ENCODE data around the gene DAND5.

DNA sequence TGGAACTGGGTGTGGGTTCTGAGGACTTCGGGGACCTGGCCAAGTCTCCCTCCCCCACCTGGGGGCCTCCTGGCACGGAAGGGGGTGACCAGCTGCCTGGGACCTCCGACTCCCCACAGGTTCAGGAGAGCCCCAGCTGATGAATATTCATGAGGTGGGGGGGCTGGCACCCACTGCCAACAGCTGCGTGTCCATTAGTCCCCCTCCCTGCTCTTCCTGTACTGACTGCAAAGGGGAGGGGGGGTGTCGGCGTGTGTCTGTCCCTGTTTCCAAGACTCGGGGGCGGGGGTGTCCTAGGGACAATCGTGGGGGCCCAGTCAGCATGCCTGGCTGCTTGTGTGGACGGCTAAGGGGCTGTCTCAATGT lies 15.3 kb downstream of the DAND5 start:
- TF ChIP-seq, protein P1, sequence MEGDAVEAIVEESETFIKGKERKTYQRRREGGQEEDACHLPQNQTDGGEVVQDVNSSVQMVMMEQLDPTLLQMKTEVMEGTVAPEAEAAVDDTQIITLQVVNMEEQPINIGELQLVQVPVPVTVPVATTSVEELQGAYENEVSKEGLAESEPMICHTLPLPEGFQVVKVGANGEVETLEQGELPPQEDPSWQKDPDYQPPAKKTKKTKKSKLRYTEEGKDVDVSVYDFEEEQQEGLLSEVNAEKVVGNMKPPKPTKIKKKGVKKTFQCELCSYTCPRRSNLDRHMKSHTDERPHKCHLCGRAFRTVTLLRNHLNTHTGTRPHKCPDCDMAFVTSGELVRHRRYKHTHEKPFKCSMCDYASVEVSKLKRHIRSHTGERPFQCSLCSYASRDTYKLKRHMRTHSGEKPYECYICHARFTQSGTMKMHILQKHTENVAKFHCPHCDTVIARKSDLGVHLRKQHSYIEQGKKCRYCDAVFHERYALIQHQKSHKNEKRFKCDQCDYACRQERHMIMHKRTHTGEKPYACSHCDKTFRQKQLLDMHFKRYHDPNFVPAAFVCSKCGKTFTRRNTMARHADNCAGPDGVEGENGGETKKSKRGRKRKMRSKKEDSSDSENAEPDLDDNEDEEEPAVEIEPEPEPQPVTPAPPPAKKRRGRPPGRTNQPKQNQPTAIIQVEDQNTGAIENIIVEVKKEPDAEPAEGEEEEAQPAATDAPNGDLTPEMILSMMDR (IDR thresholded peaks at IDR 0.05 in 8 of 11, conservative IDR thresholded peaks at IDR 0.05 in 3 of 11): no peak
- no peak for TF ChIP-seq POLR2A (IDR thresholded peaks at IDR 0.05)
- no peak for TF ChIP-seq POLR2AphosphoS5 (IDR thresholded peaks at IDR 0.05)

Data from spleen (tissue), 7 donors.